Measurements from ENCODE around the gene ANKRD35.

ANKRD35 gene

GRCh38 chr1:145863282-145864018 is 22.2 kb downstream of the ANKRD35 start:
- no peak for DNase-seq (ENCODE audit: low spot score)
- no peak for TF ChIP-seq CTCF (IDR thresholded peaks at IDR 0.05; ENCODE audit: extremely low read depth, missing control alignments)

GRCh38 chr1:145859491-145860023 is 26.1 kb downstream of the ANKRD35 start:
- TF ChIP-seq CTCF (IDR thresholded peaks at IDR 0.05; ENCODE audit: extremely low read depth, missing control alignments), result no peak
- DNase-seq (ENCODE audit: low spot score), result peak; percentile 93

- peak; percentile 99 for DNase-seq (ENCODE audit: low spot score)
- TF ChIP-seq CTCF (IDR thresholded peaks at IDR 0.05; ENCODE audit: extremely low read depth, missing control alignments), result no peak
Measured at GRCh38 chr1:145858901-145859490, 26.7 kb downstream of the ANKRD35 start, which contains the start of gene PIAS3. Gene PIAS3 (minus strand): TSS chr1:145859081. CDS start chr1:145858990, 91 bp downstream.

- TF ChIP-seq CTCF (IDR thresholded peaks at IDR 0.05; ENCODE audit: extremely low read depth, missing control alignments), result no peak
- peak; percentile 63 for DNase-seq (ENCODE audit: low spot score)
Measured at GRCh38 chr1:145858238-145858900, 27.3 kb downstream of the ANKRD35 start.

DNA sequence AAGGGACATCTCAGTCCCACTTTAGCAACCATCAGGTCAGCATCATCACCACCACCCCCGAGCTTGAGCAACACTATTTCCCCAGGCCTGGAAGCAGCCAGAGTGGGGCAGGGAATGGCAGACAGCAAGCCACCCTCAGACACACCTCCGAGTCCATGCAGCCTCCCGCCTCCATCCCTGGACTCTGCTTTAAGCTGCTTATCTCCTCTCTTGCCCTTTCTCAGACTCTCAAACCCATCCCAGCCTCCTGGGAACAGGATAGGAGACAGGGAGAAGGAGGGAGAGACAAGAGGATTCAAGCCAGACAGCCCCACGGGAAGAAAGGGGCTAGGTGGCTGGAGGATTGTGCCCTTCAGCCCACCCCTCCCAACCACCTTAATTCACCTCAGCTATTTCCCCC is 28.5 kb downstream of the ANKRD35 start:
- no peak for TF ChIP-seq CTCF (IDR thresholded peaks at IDR 0.05; ENCODE audit: extremely low read depth, missing control alignments)
- no peak for DNase-seq (ENCODE audit: low spot score)

- DNase-seq (ENCODE audit: low spot score), result no peak
Measured at GRCh38 chr1:145855426-145855948, 30.2 kb downstream of the ANKRD35 start.

More at GRCh38 chr1:145855426-145855948, 30.2 kb downstream of the ANKRD35 start:
- peak; percentile 42 for TF ChIP-seq CTCF (IDR thresholded peaks at IDR 0.05; ENCODE audit: extremely low read depth, missing control alignments)

Data from GM20000 (cell line).